A673 (cell line): ENCODE data around the gene CGB2. TPM values are rescaled to one million over a fixed set of nuclear protein-coding genes. Genes with fewer than 3 reads are reported as not detected.
A peak's percentile ranks its signal among the peaks of the same experiment; 100 is the strongest.

Experiments used
- BruUV-seq: library from RNA; stranded (reverse); fragments of 400-500 nt; replicated peaks from 2 replicates; lab custom pipeline; 2021; lab: Mats Ljungman, UMichigan
- CTCF ChIA-PET: fragments of 300-600 bp; sonication (Branson Sonifier 250); formaldehyde crosslinking; loops from one replicate; lab custom pipeline; 2022; ENCODE audit warnings: antibody characterized with exemption; lab: Charles Lee
- POLR2A ChIA-PET: fragments of 300-600 bp; sonication (Branson Sonifier 250); formaldehyde crosslinking; loops from one replicate; lab custom pipeline; 2022; ENCODE audit warnings: antibody characterized with exemption; ENCODE audit not compliant: low non-redundant PET; lab: Charles Lee
- DNase-seq: peaks from one replicate; pipeline ENCODE4 v3.0.0-alpha.2; 2015; ENCODE audit warnings: low spot score
- H3K27ac ChIP-seq: fragments of 200-600 bp; sonication (generic); 2 replicates; pipeline ENCODE4 v1.5.1; 2016; ENCODE audit warnings: mixed run types, low read depth, mild to moderate bottlenecking, mixed read lengths, antibody characterized with exemption, low read length; ENCODE audit not compliant: poor library complexity, severe bottlenecking
- H3K27me3 ChIP-seq: fragments of 200-600 bp; sonication (generic); replicated peaks from 2 replicates; pipeline ENCODE4 v1.6.1; 2017; ENCODE audit warnings: mixed run types, low read depth, mild to moderate bottlenecking, mixed read lengths, antibody characterized with exemption, low read length; ENCODE audit not compliant: insufficient read depth, poor library complexity
- H3K36me3 ChIP-seq: fragments of 200-600 bp; sonication (generic); 2 replicates; pipeline ENCODE4 v1.6.1; 2016; ENCODE audit warnings: mixed run types, mild to moderate bottlenecking, mixed read lengths, antibody characterized with exemption, low read length; ENCODE audit not compliant: insufficient read depth, poor library complexity, severe bottlenecking
- H3K4me1 ChIP-seq: fragments of 200-600 bp; sonication (generic); 2 replicates; pipeline ENCODE4 v1.6.1; 2017; ENCODE audit warnings: mixed run types, mild to moderate bottlenecking, mixed read lengths, antibody characterized with exemption, low read length; ENCODE audit not compliant: insufficient read depth, poor library complexity, severe bottlenecking
- H3K4me3 ChIP-seq: fragments of 200-600 bp; sonication (generic); 2 replicates; pipeline ENCODE4 v1.5.1; 2016; ENCODE audit warnings: low read depth, mixed run types, mild to moderate bottlenecking, mixed read lengths, low read length; ENCODE audit not compliant: poor library complexity, severe bottlenecking
- H3K9me3 ChIP-seq: fragments of 200-600 bp; sonication (generic); 2 replicates; pipeline ENCODE4 v1.6.1; 2016; ENCODE audit warnings: mixed run types, low read depth, mild to moderate bottlenecking, mixed read lengths, antibody characterized with exemption, low read length; ENCODE audit not compliant: poor library complexity, severe bottlenecking
- EZH2 ChIP-seq: fragments of 200-600 bp; sonication (generic); IDR thresholded peaks from 2 replicates; pipeline ENCODE4 v1.6.1; 2017; ENCODE audit warnings: borderline replicate concordance, low read depth, mild to moderate bottlenecking, mixed read lengths, antibody characterized with exemption, low read length; ENCODE audit not compliant: poor library complexity, severe bottlenecking
- intact Hi-C: fragments of 100-400 bp; cut with micrococcal nuclease; formaldehyde crosslinking; loops from one replicate; pipeline ENCODE4 v1.10.0; 2022; ENCODE audit not compliant: unreplicated experiment
- total RNA-seq: library from RNA; stranded (reverse); gene quantifications from 2 replicates; pipeline ENCODE4 v1.2.3, GENCODE V29; 2021
- TF ChIP-seq, protein P1 (sequence below): fragments of 300-800, 200-600 bp; sonication (generic); conservative IDR thresholded peaks from 2 replicates; pipeline ENCODE4 v1.5.1; 2017; ENCODE audit warnings: low read depth, mild to moderate bottlenecking, antibody characterized with exemption, low read length, moderate library complexity, mixed read lengths

The CGB2 gene
- total RNA-seq, 1 experiment from 2014 or later = not detected

DNA sequence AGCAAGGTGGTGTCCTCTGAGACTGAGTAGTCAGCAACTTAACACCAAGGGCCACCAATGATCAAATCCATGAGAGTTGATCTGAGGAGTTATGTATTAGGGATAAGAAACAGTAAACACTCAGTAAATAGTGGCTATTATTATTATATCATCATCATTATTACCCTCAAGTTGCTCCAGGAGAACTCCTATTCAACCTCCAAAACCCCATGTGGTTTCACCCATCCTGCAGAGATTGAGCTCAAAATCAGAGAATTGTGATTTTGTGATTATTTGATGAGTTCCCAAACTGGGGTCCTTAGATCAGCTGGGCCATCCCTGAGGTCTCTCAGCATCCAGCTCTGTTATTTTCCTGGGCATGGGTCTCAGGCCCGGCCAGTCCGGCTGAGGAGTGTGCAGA, 29.3 kb downstream of the CGB2 start:
- intact Hi-C loops = no loop called here
- Histone ChIP-seq H3K4me1 (peaks cover 15% of the 10 kb centered on the region), H3K4me3 (no peak overlapping the region), H3K36me3 (no peaks in the 10 kb centered on the region), H3K9me3 (no peaks in the 10 kb centered on the region), H3K27me3 (no peaks in the 10 kb centered on the region), H3K27ac (no peak overlapping the region)
- ChIA-PET POLR2A (interaction anchor here (0.6 kb wide), 1 partner anchor 35 kb away, joined by 3 read pairs; no protein-coding TSS in a partner anchor), CTCF (no interaction called here)
- TF ChIP-seq, protein P1, sequence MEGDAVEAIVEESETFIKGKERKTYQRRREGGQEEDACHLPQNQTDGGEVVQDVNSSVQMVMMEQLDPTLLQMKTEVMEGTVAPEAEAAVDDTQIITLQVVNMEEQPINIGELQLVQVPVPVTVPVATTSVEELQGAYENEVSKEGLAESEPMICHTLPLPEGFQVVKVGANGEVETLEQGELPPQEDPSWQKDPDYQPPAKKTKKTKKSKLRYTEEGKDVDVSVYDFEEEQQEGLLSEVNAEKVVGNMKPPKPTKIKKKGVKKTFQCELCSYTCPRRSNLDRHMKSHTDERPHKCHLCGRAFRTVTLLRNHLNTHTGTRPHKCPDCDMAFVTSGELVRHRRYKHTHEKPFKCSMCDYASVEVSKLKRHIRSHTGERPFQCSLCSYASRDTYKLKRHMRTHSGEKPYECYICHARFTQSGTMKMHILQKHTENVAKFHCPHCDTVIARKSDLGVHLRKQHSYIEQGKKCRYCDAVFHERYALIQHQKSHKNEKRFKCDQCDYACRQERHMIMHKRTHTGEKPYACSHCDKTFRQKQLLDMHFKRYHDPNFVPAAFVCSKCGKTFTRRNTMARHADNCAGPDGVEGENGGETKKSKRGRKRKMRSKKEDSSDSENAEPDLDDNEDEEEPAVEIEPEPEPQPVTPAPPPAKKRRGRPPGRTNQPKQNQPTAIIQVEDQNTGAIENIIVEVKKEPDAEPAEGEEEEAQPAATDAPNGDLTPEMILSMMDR = no peak
- TF ChIP-seq EZH2 = no peak
- no peak for DNase-seq
- BruUV-seq = no TSS peak

DNA sequence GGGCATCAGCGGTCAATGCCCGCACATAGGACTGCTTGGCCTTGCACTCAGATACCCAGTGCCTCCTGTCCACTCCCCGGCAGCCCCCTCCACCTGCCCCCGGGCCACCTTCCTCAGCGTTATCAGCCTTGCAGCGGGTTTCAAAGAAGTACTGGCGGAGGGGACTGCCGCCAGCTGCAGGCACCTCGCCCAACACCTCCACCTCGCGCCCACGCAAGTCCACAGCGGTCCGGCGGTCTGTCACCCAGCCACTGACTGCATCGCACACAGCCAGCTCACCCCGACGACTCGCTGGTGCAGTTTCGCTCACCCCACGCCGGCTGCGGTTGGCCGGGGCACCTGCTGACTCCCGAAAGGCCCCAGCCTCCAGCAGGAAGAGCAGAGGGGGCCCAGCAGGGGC, 29.8 kb downstream of the CGB2 start:
- CTCF ChIA-PET = no interaction called here
- POLR2A ChIA-PET = no interaction called here
- Histone ChIP-seq H3K36me3 (no peaks in the 10 kb centered on the region), H3K4me1 (peaks cover 13% of the 10 kb centered on the region), H3K27ac (no peak overlapping the region), H3K9me3 (no peaks in the 10 kb centered on the region), H3K4me3 (no peak overlapping the region), H3K27me3 (no peaks in the 10 kb centered on the region)
- intact Hi-C loops = no loop called here
- no peak for DNase-seq
- BruUV-seq = no TSS peak
- no peak for TF ChIP-seq EZH2
- TF ChIP-seq, protein P1 = no peak

DNA sequence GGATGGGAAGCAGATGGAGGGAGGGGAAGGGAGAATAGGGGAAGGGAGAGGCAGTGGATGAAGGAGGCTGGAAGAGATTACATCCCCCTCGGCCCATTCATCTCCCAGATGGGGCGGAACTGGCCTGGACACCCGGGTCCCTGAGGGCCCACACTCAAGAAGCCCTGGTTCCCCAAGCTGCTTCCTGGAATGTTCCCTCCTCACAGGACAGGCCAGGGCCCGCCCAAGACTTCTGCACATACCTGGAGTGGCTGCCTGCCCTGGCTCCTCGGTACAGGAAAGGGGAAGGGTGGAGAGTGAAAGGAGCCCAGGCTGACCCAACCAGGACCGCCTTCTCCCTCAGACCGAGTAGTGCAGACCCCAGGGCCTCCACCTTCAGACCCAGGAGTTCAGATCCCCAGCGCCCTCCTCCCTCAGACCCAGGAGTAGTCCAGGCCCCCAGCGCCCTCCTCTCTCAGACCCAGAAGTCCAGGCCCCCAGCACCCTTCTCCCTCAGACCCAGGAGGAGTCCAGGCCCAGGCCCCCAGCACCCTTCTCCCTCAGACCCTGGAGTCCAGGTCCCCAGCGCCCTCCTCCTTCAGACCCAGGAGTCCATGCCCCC, 32.4 kb downstream of the CGB2 start:
- no TSS peak for BruUV-seq
- Histone ChIP-seq H3K27ac (no peak overlapping the region), H3K36me3 (no peaks in the 10 kb centered on the region), H3K27me3 (no peaks in the 10 kb centered on the region), H3K4me1 (peaks cover 9% of the 10 kb centered on the region), H3K9me3 (no peaks in the 10 kb centered on the region), H3K4me3 (peak overlapping the region; percentile 45)
- intact Hi-C loops = no loop called here
- POLR2A ChIA-PET = no interaction called here
- CTCF ChIA-PET = no interaction called here
- no peak for DNase-seq
- TF ChIP-seq EZH2 = no peak
- TF ChIP-seq, protein P1 = no peak
